Measurements from ENCODE around the gene LMAN1L. TPM values are rescaled to one million over a fixed set of nuclear protein-coding genes. Genes with fewer than 3 reads are reported as not detected.
"Not testable (repeated sequence)": the region's sequence is repeated elsewhere in the genome, so short reads cannot be mapped to it uniquely, and the experiment has no call there.

The LMAN1L gene
- total and polyA plus RNA-seq, 4 donors: 0.08 TPM; not detected in 3

DNA sequence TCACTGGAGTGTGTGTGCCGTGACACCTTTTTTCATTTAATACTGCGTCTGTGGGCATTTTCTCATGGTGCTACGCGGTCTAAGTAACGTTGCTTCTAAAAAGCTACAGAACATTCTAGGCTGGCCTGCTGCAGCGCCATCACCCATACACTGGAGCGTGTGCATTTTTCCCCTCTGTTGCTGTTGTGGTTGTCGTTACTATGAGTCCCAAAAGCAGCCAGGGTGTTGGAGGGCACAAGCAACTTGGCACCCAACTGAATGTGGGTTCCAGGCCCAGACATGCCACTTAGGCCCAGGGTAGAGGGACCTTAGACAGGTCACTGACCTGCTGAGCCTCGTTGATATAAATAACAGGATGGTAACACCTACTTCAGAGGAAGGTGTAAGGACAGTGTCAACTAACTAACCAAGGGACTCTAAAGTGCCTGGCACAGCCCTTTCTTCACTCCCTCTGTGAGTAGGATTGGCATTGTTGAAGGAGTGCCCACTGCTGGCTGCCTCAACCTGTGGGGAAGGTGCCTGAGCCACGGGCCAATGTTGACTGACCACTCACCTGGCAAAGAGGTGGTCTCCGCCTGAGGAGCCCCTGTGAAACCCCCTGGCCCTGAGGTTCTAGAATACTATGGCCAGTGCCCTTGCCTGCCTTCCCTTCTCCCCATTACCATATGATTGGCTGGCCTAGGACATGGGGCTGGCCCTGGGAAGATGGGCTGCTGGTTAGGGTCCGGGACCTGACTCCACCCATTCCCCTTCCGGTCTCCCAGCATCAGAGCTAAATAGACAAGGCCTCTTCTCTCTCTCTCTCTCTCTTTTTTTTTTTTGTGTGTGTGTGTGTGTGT, 27.2 kb upstream of the LMAN1L start:
- TF ChIP-seq RXRA (IDR thresholded peaks at IDR 0.05) (no peak), FOXA2 (IDR thresholded peaks at IDR 0.05) (no peak), EGR1 (IDR thresholded peaks at IDR 0.05; ENCODE audit: low read depth in 2 of 2) (no peak), RAD21 (IDR thresholded peaks at IDR 0.05) (no peak), NR2F2 (IDR thresholded peaks at IDR 0.05) (no peak), HNF4G (IDR thresholded peaks at IDR 0.05) (no peak), FOXA1 (IDR thresholded peaks at IDR 0.05) (no peak), YY1 (IDR thresholded peaks at IDR 0.05) (no peak), SP1 (IDR thresholded peaks at IDR 0.05) (no peak), JUND (IDR thresholded peaks at IDR 0.05) (no peak), HNF4A (conservative IDR thresholded peaks at IDR 0.05) (no peak), TAF1 (conservative IDR thresholded peaks at IDR 0.05) (no peak)
- TF ChIP-seq, protein P1, sequence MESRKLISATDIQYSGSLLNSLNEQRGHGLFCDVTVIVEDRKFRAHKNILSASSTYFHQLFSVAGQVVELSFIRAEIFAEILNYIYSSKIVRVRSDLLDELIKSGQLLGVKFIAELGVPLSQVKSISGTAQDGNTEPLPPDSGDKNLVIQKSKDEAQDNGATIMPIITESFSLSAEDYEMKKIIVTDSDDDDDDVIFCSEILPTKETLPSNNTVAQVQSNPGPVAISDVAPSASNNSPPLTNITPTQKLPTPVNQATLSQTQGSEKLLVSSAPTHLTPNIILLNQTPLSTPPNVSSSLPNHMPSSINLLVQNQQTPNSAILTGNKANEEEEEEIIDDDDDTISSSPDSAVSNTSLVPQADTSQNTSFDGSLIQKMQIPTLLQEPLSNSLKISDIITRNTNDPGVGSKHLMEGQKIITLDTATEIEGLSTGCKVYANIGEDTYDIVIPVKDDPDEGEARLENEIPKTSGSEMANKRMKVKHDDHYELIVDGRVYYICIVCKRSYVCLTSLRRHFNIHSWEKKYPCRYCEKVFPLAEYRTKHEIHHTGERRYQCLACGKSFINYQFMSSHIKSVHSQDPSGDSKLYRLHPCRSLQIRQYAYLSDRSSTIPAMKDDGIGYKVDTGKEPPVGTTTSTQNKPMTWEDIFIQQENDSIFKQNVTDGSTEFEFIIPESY (IDR thresholded peaks at IDR 0.05): no peak
- TF ChIP-seq, protein P2, sequence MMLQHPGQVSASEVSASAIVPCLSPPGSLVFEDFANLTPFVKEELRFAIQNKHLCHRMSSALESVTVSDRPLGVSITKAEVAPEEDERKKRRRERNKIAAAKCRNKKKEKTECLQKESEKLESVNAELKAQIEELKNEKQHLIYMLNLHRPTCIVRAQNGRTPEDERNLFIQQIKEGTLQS (IDR thresholded peaks at IDR 0.05): no peak
- TF ChIP-seq, protein P3, sequence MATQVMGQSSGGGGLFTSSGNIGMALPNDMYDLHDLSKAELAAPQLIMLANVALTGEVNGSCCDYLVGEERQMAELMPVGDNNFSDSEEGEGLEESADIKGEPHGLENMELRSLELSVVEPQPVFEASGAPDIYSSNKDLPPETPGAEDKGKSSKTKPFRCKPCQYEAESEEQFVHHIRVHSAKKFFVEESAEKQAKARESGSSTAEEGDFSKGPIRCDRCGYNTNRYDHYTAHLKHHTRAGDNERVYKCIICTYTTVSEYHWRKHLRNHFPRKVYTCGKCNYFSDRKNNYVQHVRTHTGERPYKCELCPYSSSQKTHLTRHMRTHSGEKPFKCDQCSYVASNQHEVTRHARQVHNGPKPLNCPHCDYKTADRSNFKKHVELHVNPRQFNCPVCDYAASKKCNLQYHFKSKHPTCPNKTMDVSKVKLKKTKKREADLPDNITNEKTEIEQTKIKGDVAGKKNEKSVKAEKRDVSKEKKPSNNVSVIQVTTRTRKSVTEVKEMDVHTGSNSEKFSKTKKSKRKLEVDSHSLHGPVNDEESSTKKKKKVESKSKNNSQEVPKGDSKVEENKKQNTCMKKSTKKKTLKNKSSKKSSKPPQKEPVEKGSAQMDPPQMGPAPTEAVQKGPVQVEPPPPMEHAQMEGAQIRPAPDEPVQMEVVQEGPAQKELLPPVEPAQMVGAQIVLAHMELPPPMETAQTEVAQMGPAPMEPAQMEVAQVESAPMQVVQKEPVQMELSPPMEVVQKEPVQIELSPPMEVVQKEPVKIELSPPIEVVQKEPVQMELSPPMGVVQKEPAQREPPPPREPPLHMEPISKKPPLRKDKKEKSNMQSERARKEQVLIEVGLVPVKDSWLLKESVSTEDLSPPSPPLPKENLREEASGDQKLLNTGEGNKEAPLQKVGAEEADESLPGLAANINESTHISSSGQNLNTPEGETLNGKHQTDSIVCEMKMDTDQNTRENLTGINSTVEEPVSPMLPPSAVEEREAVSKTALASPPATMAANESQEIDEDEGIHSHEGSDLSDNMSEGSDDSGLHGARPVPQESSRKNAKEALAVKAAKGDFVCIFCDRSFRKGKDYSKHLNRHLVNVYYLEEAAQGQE (IDR thresholded peaks at IDR 0.05): no peak
- TF ChIP-seq, protein P4, sequence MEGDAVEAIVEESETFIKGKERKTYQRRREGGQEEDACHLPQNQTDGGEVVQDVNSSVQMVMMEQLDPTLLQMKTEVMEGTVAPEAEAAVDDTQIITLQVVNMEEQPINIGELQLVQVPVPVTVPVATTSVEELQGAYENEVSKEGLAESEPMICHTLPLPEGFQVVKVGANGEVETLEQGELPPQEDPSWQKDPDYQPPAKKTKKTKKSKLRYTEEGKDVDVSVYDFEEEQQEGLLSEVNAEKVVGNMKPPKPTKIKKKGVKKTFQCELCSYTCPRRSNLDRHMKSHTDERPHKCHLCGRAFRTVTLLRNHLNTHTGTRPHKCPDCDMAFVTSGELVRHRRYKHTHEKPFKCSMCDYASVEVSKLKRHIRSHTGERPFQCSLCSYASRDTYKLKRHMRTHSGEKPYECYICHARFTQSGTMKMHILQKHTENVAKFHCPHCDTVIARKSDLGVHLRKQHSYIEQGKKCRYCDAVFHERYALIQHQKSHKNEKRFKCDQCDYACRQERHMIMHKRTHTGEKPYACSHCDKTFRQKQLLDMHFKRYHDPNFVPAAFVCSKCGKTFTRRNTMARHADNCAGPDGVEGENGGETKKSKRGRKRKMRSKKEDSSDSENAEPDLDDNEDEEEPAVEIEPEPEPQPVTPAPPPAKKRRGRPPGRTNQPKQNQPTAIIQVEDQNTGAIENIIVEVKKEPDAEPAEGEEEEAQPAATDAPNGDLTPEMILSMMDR (IDR thresholded peaks at IDR 0.05; ENCODE audit: low read depth, low read length, missing input control): no peak
- no peak for DNase-seq (ENCODE audit: low spot score)
- whole genome bisulfite sequencing: 71% methylated on average over 13 of the region's 13 CpGs
- Histone ChIP-seq H3K36me3 (ENCODE audit: control insufficient read depth in 4 of 4, insufficient read depth in 3 of 4, low read depth in 1 of 4, low read length in 3 of 4) (no peaks in the 10 kb centered on the region), H3K27me3 (ENCODE audit: control insufficient read depth in 4 of 4, insufficient read depth in 4 of 4, low read length in 3 of 4) (no peaks in the 10 kb centered on the region), H3K9me3 (ENCODE audit: control insufficient read depth in 4 of 4, low read length in 3 of 4) (no peaks in the 10 kb centered on the region), H3K4me1 (ENCODE audit: control insufficient read depth in 4 of 4, insufficient read depth in 4 of 4, low read length in 3 of 4) (peaks cover 27 to 85% (median 69%) of the 10 kb centered on the region in 4 donors), H3K4me3 (ENCODE audit: low read depth in 1 of 3, low read length in 3 of 3) (no peak overlapping the region), H3K27ac (ENCODE audit: low read depth in 1 of 2, low read length in 2 of 2) (peak overlapping the region; percentile 51 to 62), H3K9ac (ENCODE audit: low read depth in 1 of 2, low read length in 2 of 2) (peak overlapping the region in 1 of 2 donors; percentile 36)

DNA sequence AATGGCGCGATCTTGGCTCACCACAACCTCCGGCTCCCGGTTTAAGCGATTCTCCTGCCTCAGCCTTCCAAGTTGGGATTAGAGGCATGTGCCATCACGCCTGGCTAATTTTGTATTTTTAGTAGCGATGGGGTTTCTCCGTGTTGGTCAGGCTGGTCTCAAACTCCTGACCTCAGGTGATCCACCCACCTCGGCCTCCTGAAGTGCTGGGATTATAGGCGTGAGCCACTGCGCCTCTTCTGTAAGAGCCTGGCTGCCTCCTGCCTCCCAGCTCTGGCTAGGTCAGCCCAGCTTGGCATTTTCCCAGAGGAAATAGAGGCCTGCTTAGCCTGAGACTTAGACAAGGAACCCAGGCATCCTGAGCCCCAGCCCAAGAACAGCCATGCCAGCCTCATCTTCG, 26.6 kb upstream of the LMAN1L start:
- not testable (repeated sequence) for H3K4me3 ChIP-seq (ENCODE audit: low read depth in 1 of 3, low read length in 3 of 3); H3K9me3 ChIP-seq (ENCODE audit: control insufficient read depth in 4 of 4, low read length in 3 of 4); DNase-seq (ENCODE audit: low spot score); H3K36me3 ChIP-seq (ENCODE audit: control insufficient read depth in 4 of 4, insufficient read depth in 3 of 4, low read depth in 1 of 4, low read length in 3 of 4); H3K27me3 ChIP-seq (ENCODE audit: control insufficient read depth in 4 of 4, insufficient read depth in 4 of 4, low read length in 3 of 4)
- peaks cover 24 to 82% (median 63%) of the 10 kb centered on the region in 4 donors for H3K4me1 ChIP-seq (ENCODE audit: control insufficient read depth in 4 of 4, insufficient read depth in 4 of 4, low read length in 3 of 4)
- H3K9ac ChIP-seq (ENCODE audit: low read depth in 1 of 2, low read length in 2 of 2): peak overlapping the region in 1 of 2 donors; percentile 18
- WGBS: 82% methylated on average over 12 of the region's 12 CpGs
- peak overlapping the region; percentile 9 to 49 for H3K27ac ChIP-seq (ENCODE audit: low read depth in 1 of 2, low read length in 2 of 2)
